HG02759 (cell line): ENCODE data around the gene PRDM11.

ENCODE experiments used
- ATAC-seq: cut with Tn5 transposase; IDR thresholded peaks from one replicate; pipeline ENCODE4 v1.9.1; 2021; ENCODE audit warnings: mild to moderate bottlenecking, moderate library complexity; ENCODE audit not compliant: unreplicated experiment

PRDM11 gene

DNA sequence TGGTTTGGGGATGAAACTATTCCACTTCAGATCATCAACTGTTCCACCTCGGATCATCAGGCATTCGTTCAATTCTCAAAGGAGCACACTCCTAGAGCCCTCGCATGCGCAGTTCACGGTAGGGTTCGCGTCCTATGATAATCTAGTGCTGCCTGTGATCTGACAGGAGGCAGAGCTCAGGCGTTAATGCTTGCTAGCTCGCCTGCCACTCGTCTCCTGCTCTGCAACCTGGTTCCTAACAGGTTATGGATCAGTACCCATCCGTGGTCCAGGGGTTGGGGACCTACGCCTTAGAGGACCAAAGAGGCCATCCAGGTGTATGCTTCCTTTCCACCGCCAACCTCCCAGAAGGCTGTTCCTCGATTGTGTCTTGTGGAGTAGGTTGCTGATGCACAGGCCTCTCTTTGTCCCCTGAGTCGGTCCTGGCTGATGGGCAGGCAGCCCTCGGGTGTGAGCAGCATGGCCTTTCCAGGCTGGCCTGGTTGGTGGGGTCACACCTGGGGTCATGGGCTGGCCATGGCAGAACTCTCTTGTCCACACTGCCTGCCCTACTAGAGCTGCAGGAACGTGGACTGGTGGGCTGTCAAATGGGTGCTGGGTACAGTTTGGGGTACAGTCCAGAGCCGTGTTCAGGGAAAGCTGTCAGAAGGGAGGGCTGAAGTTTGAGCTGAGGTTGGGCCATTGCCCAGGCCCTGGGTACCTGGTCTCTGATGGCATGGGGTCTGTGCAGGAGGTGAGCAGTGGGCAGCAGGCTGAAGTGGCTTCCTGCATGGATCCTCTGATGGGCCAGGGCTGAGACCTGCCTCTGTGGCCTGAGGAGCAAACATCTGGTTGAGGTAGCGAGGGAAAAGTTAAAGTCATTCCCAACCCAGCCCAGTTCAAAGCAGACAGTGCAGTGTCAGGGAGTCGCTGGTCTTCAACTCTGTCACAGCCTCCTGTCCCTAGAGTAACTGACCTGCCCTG, 11.1 kb downstream of the PRDM11 start:
- no peak for ATAC-seq

DNA sequence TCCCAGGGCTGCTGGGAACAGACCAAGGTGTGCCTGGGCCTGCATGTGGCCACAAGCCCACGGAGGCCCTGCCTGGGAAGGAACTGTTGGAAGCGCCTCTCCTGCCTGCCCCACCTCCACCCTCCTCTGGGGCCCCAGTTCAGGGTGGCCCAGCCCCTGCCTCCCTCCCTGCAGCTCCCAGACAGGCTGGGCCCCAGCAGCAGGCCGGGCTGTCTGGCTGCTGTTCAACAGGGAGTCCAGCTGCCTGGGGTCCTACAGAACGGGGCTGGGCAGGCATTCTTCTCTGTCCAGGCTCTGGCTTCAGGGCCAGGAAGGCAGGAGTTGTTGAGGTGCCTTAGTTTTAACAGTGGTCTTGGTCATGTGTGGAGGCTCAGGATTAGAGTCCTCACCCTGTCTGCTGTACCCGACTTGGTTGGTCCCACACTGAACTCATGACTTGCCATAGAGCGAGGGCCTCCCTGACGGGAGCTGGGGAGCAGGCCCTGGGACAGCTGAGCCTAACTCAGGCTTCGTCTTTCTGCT, 11.8 kb downstream of the PRDM11 start:
- ATAC-seq: no peak

DNA sequence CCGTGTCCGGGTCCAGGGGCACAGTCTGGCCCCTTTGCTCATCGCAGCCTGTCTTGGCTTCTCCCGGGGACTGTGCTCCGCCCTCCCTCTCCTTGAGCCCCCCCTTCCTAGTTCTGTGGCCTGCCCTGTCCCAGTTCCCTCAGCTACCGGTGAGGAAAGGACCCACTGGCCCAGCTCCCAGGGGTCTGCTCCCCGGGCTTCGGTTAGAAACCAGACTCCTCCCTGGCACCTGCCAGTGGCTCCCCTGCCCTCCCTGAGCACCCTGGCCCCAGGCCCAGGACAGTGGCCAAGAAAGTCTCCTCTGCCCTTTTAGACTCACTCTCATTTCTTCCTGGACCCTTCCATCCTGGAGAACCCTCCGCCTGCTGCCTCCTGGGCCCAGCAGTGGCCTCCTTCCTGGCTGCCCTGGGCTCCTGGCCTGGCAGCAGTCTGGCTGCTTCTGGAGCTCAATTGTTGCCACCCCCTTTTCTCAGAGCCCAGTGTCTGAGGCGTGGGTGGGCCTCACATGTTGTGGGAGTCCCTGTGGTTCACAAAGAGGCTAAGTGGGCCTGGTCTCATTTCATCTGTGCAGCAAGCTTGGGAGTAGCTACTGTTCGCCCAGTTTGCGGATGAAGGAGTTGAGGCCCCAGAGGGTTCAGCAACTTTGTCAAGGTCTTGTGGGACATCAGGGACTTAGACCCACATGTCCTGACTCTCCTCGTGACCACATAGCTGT, 12.6 kb downstream of the PRDM11 start:
- no peak for ATAC-seq

DNA sequence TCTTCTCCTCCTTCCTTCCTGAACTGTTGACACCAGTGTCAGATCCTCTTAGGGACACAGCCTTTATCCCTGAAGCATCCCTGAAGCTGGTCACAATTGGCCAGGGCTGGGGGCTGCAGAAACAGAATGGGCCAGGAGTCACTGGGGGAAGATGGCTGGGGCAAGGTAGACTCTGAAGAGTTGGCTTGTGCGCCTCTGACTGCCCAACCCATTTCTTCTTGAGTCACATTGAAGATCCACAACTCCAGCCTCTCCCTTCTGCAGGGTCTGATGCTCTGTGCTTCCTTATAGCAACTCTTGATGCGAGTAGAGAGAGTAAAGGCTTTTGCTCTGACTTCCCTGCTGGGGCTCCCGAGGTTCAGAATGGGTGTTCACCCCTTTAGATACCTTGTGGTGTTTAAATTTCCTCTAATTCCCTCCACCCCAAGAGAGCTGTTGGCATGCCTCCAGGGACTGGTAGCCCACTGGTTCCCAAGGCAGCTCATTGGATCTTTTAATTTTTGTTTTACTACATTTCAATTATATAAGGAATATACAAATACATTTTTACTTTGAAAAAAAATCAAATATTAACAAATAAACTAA, 13.4 kb downstream of the PRDM11 start:
- no peak for ATAC-seq

DNA sequence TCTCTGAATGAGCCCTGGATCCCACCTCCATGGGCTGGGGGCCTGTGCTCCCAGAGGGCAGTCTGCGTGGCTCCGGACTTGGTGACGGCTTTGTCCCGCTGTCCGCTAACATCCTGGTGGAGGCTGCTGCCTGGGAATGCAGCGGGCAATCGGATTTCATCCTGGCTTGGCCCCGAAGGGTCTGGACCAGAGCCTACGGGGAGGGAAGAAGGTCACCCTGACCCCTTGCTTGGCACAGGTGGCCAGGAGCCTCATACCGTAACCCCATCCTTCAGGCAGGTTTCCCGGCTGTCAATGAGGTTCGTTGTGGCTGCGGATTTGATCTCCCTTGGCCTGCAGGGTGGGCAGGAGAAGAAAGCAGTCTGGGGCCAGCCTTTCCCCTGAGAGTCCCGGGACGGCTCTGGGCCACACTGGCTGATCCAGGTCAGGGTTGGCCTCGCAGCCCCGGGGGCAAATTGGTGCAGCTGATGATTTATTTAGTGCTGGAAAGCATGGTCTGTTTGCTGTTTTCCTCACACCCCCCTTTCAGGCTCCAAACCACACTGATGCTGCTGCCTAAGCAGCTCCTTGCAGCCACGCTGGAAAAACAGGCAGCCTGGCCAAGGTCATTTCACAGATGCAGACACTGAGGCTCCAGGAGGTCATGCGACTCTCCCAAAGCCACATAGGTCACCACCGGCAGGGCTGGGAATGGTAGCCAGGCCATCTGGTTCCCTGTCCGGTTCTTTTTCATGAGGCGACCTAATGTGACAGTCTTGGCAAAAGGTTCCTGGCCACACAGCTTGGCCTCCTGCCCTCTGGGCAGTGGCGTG, 15.0 kb downstream of the PRDM11 start:
- ATAC-seq: no peak

DNA sequence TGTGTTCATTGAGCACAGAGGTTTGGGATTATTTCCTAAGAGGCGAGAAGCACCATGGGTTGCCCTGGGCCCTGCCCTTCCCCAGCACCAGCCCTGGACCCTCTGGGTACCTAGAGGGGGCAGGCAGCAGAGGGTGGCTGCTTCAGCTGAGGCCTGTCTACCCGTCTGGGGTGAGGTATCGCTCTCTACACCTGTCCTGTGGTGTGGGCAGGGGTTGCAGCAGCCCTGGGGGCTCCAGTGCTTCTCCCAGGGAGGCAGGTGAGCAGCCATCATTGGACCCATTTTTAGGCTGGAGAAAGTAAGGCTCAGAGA, 15.6 kb downstream of the PRDM11 start:
- no peak for ATAC-seq

DNA sequence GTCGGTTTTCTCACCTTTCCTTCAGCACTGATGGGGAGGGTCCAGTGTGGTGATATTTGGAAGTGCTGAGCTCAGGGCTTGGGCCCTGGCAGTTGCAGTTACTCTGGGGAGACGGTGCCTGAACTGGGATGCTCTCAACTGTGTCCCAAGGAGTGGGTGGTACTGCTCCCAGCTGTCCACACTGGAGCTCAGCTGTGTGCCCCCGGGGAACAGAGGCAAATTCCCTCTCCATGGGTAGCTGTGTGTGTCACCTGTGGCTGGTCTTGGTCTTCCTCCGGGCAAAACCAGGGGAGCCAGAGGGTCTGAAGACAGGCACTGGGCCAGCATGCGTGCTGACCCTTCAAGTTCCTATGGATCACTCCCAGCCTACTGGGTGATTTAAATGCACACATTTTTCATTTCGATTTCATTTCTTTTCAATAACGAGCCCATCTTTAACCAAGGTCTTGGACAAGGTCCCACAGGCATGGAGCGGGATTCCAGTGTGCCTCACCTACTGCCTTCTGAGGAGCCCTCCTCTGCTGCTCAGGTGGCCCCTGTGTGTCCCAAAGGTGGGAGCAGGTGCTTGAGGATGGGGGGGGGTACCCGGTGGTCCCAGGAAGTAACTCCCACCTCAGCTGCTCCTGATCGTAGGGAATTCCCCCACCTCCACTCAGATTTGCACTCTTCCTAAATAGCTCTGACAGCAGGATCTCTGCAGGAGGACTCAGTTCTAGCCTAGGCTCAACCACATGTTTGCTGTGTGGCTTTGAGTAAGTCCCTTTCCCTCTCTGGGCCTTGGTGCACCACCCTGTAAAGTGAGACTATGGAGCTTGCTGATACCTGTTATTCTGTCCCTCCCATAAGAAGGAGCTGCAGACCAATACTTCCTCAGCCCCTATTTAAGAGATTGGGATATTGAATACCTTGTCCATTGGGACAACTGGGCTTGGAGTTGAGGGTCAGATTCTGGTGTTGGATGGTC, 16.8 kb downstream of the PRDM11 start:
- ATAC-seq: no peak

DNA sequence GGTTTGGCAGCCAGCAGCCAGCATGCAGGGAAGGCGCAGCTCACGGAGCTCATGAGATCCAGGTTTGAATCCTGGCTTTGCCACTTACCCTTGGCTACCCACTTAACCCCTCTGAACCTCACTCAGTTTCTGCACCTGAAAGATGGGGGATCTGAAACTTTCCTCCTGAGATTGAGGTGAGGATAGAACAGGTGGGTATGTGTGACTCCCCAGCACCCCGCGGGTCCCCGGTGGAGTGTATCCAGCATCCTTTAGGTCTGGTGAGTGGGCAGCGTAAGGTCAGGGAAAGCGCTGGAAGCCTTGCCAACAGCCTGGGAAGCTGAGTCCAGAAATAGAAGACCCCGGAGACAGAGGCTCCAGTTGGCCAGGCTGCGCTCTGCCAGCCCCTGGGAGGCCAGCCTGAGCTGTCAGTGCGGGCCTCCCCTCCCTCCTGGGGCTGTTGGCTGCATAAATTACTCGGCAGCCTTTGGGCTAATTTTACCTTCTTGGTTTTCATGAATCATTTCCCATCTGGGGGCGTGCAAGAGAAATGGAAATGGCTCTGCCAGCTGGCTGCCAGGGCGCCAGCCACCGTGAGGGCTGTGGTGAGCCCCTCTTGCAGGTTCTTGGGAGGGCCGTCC, 17.6 kb downstream of the PRDM11 start:
- ATAC-seq: no peak

DNA sequence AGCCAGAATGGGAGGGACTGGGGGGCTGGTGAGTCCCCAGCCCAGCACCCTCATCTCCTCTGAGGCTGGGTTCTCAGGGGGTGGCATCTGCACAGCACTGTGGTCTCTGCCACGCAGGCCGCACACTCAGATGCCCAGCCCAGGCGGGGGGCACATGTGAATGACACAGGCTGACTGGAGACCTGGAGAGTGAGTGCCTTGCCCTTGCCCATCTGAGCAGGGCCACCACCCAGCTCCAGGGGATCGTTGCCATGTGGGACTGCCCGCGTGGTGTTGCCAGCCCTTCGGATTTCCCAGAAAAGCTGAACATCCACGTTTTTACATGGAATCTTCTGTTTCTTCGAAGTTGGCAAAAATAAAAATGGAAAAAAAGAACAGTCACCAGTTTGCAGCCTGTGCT, 18.9 kb downstream of the PRDM11 start:
- ATAC-seq: no peak

DNA sequence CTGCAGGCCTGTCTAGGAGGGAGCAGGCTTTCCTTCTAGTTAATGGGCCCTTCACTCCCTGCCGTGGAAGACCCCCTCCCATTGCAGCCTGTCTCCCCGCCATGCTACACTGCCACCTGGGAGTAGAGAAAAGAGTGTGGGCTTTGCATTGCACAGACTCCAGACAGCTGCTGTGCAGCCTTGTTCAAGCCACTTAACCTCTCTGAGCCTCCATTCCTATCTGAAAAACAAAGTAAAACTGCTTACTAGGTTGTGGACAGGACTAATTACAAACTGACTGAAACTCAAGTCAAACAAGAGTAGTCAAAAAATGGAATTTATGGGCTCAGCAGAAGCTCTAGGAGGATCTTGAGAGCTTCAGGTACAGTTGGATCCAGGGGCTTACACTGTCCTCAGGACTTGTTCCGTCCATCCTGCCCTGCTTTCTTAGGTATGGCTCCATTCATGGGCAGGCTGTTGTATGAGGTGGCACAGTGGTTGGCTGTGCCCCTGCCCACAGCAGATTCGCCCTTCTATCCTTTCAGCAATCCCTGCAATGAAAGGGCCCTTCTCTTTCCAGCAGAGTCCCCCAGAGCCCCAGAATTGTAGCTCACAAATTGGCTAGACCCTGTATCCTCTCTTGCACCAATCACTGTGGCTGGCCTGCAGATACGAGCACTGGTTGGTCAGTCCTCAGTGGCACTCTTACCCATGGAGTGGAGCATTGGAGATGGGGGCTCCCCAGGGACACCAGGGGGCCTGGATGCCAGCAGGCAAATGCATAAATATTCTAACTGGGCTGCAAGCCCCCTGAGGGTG, 19.6 kb downstream of the PRDM11 start:
- no peak for ATAC-seq

DNA sequence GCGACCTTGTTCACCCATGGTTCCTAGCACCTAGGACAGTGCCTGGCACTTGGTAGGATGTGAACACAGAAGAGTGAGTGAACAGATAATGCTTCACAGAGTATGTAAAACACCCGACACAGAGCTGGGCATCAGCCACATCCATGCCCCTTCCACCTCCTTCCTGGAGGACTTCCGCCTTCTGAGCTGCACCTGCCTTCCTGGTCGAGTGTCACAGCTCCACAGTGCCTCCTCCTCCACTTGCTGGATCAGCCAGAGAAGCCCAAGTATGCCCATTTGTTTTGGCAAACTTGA, 20.1 kb downstream of the PRDM11 start:
- ATAC-seq: no peak

DNA sequence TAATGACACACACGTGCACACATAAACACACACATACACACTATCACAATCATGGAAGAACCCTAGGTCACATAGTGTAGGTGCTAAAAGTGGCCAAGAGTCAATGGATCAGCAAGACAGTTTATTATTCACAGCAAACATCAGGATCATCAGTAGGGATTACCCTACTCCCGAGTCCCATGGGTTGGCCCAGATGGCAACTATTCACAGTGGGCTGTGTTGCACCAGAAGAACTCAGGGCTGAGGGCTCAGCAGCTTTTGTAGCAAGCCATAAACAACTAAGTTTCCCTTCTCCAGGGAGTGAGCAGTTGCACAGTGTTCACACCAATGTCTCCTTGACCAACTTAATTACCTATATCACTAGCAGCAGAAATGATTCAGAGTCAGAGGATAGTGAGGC, 20.8 kb downstream of the PRDM11 start:
- no peak for ATAC-seq

DNA sequence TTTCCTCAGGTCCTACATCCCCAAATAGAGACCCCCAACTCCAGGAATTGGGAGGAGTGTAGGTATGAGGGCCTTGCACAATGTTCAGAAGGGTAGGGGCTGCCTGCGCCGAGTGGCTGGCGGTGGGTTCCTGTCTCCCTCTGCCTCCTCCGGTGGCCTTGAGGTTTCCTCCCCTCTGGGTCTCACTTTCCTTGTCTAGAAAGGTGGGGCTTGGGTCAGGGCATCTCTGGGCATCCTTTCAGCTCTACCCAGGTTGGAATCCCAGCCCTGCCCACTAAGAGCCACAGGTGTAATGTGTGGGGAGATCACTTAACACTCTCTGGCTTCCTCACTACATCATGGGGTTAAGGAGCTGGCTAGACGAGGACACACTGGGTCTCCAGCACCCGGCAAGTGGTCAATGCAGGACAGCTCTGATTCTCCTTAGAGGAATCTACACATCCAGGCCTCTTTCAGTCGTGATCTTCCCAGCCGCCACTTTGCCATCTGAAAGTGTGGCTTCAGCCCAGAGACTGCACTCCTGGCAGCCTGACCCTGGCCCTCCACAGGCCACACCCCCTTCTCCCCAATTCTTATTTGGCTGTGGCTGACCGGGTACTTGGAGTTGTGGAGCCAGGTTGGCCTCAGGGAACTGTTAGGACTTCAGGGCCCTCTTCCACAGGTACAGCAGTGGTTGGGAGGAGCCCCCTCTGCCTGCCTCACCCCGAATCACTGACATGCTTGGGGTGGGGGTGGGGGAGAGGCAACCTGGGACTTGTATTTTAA, 22.1 kb downstream of the PRDM11 start:
- ATAC-seq: no peak

DNA sequence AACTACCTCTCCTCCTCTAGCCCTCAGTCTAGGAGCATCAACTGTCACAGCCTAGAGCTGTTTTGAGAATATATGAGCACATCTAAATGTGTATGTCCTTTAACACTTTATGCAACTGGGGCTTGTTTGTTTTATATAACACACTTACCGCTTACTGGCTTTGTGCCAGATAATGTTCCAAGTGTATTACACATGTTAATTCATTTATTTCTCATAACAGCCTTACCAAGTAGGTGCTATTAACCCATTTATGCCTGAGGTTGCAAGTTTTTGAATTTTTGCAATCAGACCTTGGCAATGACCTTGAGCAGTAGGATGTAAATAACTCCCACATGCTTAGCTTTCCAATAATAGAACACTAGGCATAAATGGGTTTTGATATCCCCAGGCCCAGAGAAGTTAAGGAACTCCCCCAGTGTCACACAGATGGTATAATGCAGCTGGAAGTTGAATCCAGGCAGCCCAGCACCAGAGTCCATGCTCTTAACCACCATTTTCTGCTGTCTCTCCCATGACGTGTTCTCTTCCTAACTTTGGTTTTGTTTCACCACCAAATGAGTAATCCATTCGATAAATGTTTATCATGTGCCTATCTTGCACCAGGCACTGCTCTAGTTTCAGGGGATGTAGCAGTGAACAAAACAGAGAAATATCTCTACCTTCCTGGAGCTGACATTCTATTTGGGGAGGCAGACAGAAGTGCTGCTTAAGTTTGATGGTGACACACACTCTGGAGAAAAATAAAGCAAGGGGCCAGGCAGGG, 23.1 kb downstream of the PRDM11 start:
- no peak for ATAC-seq

DNA sequence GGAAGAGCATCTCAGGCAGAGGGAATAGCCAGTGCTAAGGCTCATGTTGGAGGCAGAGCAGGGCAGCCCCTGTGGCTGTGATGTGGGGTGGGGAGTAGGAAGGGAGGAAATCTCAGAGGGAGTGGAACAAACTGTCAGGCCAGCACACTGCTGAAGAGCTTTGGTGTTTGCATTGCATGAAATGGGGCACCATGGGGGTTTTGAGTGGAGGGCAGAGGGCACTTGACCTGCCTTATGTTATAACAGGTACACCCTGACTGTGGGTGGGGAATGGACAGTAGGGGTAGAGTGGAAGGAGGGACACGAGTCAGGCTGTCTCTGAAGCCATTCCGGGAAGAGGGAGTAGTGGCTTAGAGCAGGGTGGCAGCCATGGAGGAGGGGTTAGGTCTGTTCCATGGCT, 24.0 kb downstream of the PRDM11 start:
- no peak for ATAC-seq

DNA sequence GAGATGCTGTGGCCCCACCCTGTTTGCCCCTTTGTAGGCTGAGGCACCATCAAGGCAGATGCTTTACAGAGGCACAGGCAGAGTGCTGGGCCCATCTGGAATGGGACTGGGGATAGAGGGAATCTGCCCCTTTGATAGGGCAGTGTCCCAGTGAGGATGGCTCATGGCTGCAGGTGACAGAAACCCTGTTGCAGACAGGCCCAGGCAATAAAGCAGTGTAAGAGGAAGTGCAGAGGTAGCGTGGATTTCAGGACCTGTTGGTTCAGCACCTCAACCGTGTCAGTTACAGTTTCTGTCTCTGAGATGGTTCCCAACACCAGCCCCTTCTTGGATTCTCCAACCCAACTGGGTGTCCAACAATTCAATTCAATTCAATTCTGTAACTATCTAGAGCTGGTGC, 25.1 kb downstream of the PRDM11 start:
- no peak for ATAC-seq

DNA sequence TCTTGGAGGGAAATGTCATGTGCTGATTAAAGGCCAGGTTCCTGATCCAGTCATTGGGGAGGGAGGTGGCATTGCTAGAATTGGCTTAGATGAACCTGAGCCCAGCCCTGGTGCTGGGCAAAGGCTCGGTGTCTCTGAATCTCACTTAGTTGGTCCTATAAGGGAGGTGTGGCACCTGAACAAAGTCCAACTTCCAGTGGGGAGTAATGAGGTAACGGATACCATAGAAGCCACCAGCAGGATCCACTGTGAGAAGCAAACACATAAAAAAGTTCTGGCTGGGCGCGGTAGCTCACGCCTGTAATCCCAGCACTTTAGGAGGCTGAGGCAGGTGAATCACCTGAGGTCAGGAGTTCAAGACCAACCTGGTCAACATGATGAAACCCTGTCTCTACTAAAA, 26.6 kb downstream of the PRDM11 start:
- ATAC-seq: no peak
